CD4-positive, alpha-beta T cell treated with Interferon gamma for 1 hour (primary cell): ENCODE measurements around the gene PFDN6.
"Not testable (repeated sequence)": the region's sequence is repeated elsewhere in the genome, so short reads cannot be mapped to it uniquely, and the experiment has no call there.

Experiments
- DNase-seq: peaks from one replicate; pipeline ENCODE4 v3.0.0-alpha.2; 2020

Gene PFDN6

GRCh38 chr6:33288921-33289783, at the start of gene PFDN6, which contains the start of gene WDR46:
PFDN6 (plus strand) TSS chr6:33289601; CDS start chr6:33289857, 256 bp downstream.
WDR46 (minus strand) TSS chr6:33289239; CDS start chr6:33289170, 69 bp downstream.
- DNase-seq: peak; percentile 82

- no peak for DNase-seq
Measured at GRCh38 chr6:33241968-33242367, 47.4 kb upstream of the PFDN6 start.

- no peak for DNase-seq
Measured at GRCh38 chr6:33243476-33243875, 45.9 kb upstream of the PFDN6 start.

DNA sequence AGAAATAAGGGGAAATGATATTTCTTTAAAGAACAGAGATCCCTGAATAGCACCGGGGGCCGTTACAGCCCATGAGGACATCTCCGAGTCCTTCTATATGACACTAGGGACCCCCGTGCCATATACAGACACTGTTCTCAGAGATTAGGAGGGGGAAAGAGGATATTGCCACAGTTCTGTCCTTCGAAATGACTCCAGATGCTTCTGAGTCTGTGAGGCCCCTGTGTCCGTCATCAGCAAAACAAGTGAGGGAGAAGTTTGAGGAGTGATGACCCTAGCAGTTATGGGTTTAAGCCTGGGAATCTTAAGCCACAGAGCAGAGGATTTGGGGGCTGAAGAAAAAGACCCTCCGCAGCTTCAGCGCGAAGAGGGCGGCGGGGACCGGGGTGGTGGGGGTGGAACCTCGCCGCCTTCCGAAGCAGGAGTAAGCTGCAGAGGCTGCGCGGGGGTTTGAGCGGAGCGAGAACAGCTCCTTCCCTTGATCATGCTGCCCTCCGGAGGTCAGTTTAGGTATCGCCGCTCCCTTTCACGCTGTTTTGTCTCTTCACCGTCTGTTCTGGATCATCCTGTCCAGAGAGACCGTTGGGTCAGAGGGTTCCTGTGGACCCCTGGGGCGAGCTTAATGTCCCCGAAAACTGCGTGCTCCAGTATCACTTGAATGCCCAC, 41.3 kb upstream of the PFDN6 start:
- peak; percentile 88 for DNase-seq

DNA sequence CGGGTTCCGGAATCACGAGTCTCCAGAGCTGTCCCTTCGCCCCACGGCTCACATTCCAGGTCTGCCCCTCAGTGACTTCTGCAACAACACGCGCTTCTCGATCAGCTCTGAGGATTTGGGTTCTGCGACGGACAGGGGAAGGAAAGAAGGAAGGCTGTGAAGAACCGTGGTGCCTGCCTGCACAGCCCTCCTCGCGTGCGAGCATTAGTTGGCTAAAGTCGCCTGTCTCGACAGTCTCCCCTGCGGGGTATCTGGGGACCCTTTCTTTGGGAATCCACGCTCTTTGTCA, 40.8 kb upstream of the PFDN6 start:
- DNase-seq: no peak

- DNase-seq: peak; percentile 99
Measured at GRCh38 chr6:33248932-33249731, 40.3 kb upstream of the PFDN6 start.

DNA sequence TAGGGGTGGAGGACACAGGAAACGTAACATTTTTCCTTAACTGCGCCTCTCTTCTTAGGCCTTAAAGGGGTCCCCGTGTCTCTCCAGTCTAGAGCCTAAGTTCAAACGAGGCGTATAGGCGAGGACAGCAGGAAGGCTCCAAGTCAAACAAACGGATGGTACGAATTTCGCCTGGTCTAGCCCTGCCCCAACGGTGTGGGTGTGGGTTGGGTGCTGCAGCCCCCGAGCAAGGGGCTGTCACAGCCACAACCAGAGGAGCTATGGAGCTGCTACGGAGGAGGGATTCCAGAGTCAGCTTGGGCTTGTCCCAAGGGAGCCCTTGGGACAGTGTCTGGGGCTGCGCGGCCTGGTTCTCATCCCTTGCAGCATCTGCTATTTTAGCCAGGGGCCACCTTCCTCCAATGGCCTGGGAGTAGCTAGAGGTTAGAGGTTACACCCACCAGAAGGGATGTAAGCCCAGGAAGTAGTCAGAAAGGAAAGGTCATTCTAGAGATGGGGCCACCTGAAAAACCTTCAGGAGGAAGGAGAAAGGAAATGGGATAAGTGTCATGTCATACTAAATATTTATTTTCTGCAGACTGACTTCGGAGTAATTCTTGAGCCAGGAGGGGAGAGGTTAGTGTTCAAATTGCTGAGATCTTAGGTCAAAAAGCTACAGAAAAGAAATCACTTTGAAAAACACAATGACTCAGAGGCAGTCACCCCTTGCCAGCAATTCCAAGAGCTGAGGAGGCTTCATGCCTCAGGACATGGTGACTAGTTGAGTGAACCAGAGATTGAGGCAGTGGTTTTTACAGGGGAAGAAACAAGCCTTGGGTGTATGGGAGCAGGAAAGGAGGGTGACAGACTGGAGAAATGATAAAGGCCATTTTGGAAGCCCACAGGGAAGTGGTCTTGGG, 39.4 kb upstream of the PFDN6 start:
- DNase-seq: no peak

- DNase-seq: no peak
Measured at GRCh38 chr6:33250731-33251130, 38.7 kb upstream of the PFDN6 start.

- no peak for DNase-seq
Measured at GRCh38 chr6:33251395-33252012, 37.9 kb upstream of the PFDN6 start.

GRCh38 chr6:33252759-33253158, 36.6 kb upstream of the PFDN6 start:
- DNase-seq: no peak

DNA sequence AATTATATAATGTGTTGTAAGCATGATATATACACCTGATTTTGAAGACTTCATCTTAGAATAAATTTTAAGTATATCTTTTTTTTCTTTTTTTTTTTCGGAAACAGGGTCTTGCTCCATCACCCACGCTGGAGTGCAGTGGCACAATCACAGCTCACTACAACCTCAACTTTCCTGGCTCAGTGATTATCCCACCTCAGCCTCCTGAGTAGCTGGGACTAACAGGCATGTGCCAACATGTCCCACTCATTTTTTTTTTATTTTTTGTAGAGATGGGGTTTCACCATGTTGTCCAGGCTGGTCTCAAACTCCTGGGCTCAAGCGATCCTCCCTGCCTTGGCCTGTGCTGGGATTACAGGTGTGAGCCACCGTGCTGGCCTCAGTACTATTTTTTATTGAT, 34.8 kb upstream of the PFDN6 start:
- no peak for DNase-seq

GRCh38 chr6:33259032-33259431, 30.4 kb upstream of the PFDN6 start:
- no peak for DNase-seq

DNA sequence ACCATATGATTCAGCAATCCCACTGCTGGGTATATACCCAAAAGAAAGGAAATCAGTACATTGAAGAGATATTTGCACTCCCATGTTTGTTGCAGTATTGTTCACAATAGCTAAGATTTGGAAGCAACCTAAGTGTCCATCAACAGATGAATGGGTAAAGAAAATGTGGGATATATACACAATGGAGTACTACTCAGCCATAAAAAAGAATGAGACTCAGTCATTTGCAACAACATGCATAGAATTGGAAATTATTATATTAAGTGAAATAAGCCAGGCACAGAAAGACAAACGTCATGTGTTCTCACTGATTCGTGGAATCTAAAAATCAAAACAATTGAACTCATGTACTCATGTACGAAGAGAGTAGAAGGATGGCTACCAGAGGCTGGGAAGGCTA, 26.9 kb upstream of the PFDN6 start:
- DNase-seq: not testable (repeated sequence)

GRCh38 chr6:33264015-33264414, 25.4 kb upstream of the PFDN6 start:
- no peak for DNase-seq

- DNase-seq: no peak
Measured at GRCh38 chr6:33271117-33271467, 18.3 kb upstream of the PFDN6 start.

DNA sequence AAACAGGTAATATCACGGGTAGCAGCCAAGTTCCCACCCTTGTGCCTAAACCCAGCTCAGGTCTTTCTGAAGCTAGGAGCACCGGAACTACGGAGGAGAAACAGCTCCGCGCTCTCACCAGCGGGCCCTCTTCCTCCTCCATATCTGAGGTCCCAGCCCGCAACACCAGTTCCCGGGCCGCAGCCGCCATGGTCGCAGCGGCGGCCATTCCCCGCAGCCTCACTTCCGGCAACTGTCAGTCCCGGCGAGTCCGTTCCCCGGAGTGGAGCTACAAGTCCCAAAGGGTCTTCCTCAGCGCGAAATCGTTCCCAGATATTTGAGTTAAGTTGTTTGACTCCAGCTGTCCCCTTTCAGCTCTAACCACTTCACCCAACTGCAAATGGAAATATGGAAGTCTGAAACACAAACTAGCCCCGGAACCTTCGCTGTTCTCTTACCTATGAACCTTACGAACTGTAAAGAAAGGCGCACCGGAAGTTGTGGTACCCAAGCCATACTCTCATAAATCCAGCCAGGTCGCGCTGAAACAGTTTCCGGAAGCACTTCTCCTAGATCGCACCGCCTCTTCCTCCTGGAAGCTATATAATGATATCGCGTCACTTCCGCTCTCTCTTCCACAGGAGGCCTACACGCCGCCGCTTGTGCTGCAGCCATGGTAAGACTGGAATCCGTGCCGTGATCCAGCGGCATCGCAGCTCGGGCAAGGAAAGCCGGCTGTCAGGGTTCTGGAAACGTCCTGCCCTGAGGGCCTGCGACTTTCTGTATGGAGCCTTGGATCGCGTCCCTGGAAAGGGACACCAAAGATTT, 17.7 kb upstream of the PFDN6 start, which contains the start of the genes RPS18 and VPS52:
RPS18 (plus strand) TSS at position 608 of the 807 bp plus-strand sequence; CDS start at position 653, 45 bp downstream.
VPS52 (minus strand) TSS at position 409 of the 807 bp plus-strand sequence; CDS start at position 208, 201 bp downstream.
- peak; percentile 96 for DNase-seq

DNA sequence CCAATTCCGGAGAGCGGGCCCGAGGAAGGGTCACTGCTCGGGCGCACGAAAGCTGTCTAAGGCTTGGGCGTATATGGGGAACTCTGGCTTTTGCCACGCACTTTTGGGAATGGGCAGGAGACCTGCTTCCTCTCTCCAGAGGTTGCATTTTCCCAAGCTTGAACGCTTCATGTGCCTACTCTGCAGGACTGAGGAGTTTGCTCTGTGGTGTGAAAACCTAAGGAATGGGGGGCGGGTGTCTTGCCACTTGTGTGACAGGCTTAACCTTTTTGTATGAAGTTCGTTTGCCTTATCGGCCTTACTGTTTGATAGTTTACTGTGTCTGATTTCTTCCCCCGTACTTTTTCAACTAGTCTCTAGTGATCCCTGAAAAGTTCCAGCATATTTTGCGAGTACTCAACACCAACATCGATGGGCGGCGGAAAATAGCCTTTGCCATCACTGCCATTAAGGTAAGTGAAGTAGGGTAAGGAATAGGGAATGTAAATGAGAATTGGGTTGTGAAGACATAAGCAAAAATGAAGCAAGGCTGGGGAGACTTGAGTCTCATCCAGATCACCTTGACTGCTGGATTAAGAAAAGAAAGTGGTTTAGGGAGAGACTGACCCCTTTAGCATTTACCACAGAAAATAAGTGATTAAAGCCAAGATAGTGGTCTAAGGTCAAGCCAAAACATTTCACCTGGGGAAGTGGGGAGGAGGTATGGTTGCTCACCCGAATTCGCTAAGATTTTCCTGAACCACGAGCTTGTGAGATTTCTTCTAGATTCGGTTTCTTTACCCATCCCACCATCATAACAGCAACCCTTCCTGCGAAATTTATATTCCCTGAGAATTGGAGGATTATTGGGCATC, 16.9 kb upstream of the PFDN6 start:
- DNase-seq: no peak

DNA sequence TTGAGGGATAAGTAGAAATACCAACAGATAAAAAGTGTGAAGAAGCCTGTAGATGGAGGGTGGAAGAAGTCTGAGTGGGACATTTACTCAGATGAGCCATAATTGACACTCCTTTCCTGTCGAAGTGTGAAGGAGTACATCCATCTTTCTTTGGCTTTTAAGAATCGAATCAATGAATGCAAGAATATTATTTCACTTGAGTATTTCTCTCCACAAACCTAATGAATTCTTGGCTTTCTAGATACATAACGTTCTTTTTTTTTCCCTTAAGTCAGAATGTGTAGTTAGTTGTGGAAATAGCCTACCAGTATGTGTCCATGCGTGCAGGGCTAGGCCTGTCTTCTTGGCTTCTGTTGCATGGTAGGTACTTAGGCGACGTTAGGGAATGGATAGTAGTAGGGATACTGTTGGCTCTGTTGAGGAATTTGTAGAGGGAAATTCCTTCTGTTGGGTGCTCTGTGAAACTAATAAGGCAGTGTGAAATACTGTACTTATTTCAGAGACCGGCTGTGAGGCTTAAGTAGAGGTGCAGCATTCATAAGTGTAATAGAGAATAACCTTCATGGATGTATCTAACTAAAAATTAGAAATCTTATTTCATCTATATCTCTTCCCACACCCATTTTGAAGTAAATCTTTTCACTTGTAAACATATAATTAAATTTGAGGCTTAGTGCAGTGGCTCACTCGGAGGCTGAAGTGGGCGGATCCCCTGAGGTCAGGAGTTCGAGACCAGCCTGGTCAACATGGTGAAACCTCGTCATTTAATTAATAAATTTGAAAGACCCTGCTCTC, 16.1 kb upstream of the PFDN6 start:
- DNase-seq: no peak
